ENCODE data around the gene ST6GALNAC6.

DNA sequence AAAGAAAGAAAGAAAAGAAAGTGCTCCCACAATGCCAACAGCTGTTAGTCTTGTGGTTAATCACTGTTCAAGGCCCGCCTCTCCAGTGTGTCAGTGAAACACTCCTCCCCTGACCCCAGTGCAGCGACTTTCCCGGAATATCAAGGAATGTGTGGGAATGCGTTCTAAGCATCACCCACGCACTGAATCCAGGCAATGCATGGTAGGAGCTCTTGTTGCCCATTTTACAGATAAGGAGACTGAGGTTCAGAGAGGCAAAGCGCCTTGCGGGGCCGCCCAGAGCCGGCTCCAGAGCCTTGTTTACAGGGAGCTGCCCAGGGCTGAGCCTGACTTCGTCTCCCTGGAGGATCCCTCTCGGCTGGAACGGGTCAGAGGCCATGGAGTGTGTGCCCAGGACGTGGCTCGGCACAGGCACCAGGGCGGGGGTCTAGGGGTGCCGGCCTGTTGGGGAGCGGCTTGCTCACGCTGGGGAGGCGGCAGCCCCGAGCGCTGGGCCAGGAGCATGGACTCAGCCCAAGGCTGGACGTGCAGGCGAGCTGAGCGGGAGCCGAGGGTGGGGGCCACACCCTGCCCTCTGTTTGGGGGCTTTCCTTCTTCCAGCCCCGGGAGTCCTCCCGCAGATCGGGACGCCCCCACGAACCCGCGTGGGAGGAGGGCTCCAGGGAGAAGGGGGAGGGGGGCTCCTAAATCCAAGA, 823 bp downstream of the ST6GALNAC6 start:
- TF ChIP-seq MAX (IDR thresholded peaks at IDR 0.05) (no peak), JUND (IDR thresholded peaks at IDR 0.05) (no peak)
- TF ChIP-seq, protein P1, sequence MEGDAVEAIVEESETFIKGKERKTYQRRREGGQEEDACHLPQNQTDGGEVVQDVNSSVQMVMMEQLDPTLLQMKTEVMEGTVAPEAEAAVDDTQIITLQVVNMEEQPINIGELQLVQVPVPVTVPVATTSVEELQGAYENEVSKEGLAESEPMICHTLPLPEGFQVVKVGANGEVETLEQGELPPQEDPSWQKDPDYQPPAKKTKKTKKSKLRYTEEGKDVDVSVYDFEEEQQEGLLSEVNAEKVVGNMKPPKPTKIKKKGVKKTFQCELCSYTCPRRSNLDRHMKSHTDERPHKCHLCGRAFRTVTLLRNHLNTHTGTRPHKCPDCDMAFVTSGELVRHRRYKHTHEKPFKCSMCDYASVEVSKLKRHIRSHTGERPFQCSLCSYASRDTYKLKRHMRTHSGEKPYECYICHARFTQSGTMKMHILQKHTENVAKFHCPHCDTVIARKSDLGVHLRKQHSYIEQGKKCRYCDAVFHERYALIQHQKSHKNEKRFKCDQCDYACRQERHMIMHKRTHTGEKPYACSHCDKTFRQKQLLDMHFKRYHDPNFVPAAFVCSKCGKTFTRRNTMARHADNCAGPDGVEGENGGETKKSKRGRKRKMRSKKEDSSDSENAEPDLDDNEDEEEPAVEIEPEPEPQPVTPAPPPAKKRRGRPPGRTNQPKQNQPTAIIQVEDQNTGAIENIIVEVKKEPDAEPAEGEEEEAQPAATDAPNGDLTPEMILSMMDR (IDR thresholded peaks at IDR 0.05 in 2 of 3, conservative IDR thresholded peaks at IDR 0.05 in 1 of 3; ENCODE audit: borderline replicate concordance in 1 of 3, insufficient read depth in 1 of 3, low read depth in 2 of 3, low read length in 2 of 3), result no peak
